SK-N-SH (cell line): Measurements from ENCODE around the gene SHMT2. TPM values are rescaled to one million over a fixed set of nuclear protein-coding genes. Genes with fewer than 3 reads are reported as not detected.

Experiments used
- CTCF ChIA-PET: fragments of 300-600, 350-600 bp; formaldehyde crosslinking; extraction: SDS; loops from one replicate; lab custom pipeline; 2021; lab: Yijun Ruan, JAX
- POLR2A ChIA-PET: fragments of 350-600 bp; sonication (Branson Sonifier 250); formaldehyde crosslinking; extraction: SDS; loops from one replicate; lab custom pipeline; 2020; ENCODE audit warnings: antibody characterized with exemption, inconsistent platforms; lab: Yijun Ruan, JAX
- DNase-seq: peaks from one replicate; pipeline ENCODE4 v3.0.0; 2012
- H2AFZ ChIP-seq: fragments of 200-600 bp; sonication (generic); 2 replicates; pipeline ENCODE4 v1.8.1; 2016; ENCODE audit warnings: antibody characterized with exemption, mild to moderate bottlenecking, low read depth
- H3F3A ChIP-seq: fragments of 200-600 bp; sonication (generic); replicated peaks from 2 replicates; pipeline ENCODE3; 2016; ENCODE audit warnings: antibody characterized with exemption, mild to moderate bottlenecking; ENCODE audit not compliant: insufficient read depth
- H3K27ac ChIP-seq, 2 experiments: fragments of 200-500 bp in 1 of 2; fragments of 200-600 bp in 1 of 2; sonication (Bioruptor generic) in 1 of 2; sonication (generic), shearing (Covaris generic) in 1 of 2; 2 replicates each; pipeline versions ENCODE4 v1.5.1 to v1.6.1; 2014 to 2016; ENCODE audit warnings: low read depth in 2 of 2, inconsistent platforms in 1 of 2, low read length in 1 of 2, mild to moderate bottlenecking in 1 of 2, mixed read lengths in 1 of 2
- H3K27me3 ChIP-seq: fragments of 200-600 bp; sonication (generic), shearing (Covaris generic); 2 replicates; pipeline ENCODE4 v1.6.1; 2016; ENCODE audit warnings: mixed run types; ENCODE audit not compliant: insufficient read depth
- H3K36me3 ChIP-seq, 2 experiments: fragments of 200-500 bp in 1 of 2; fragments of 200-600 bp in 1 of 2; sonication (Bioruptor generic) in 1 of 2; sonication (generic) in 1 of 2; replicated peaks in 1 of 2; 2 replicates each; pipeline versions ENCODE3 to v1.5.1; 2014 to 2016; ENCODE audit warnings: low read length in 1 of 2, mild to moderate bottlenecking in 1 of 2; ENCODE audit not compliant: insufficient read depth in 2 of 2, control insufficient read depth in 1 of 2
- H3K4me1 ChIP-seq, 2 experiments: fragments of 200-500 bp in 1 of 2; fragments of 200-600 bp in 1 of 2; sonication (Bioruptor generic) in 1 of 2; sonication (generic), shearing (Covaris generic) in 1 of 2; 2 replicates each; pipeline versions ENCODE4 v1.5.1 to v1.6.1; 2014 to 2016; ENCODE audit warnings: low read depth in 1 of 2, low read length in 1 of 2, mixed run types in 1 of 2; ENCODE audit not compliant: insufficient read depth in 2 of 2, control insufficient read depth in 1 of 2
- H3K4me2 ChIP-seq: fragments of 200-600 bp; sonication (generic), shearing (Covaris generic); 2 replicates; pipeline ENCODE4 v1.6.1; 2017; ENCODE audit warnings: mixed run types
- H3K4me3 ChIP-seq, 2 experiments: fragments of 200-500 bp in 1 of 2; fragments of 200-600 bp in 1 of 2; sonication (Bioruptor generic) in 1 of 2; sonication (generic), shearing (Covaris generic) in 1 of 2; 2 replicates each; pipeline versions ENCODE4 v1.5.1 to v1.8.1; 2014 to 2016; ENCODE audit warnings: low read depth in 2 of 2, inconsistent platforms in 1 of 2, low read length in 1 of 2, mild to moderate bottlenecking in 1 of 2, mixed read lengths in 1 of 2, moderate library complexity in 1 of 2
- H3K79me2 ChIP-seq: fragments of 200-600 bp; sonication (generic); 2 replicates; pipeline ENCODE4 v1.8.1; 2017; ENCODE audit warnings: mild to moderate bottlenecking; ENCODE audit not compliant: insufficient read depth
- H3K9ac ChIP-seq: fragments of 200-600 bp; sonication (generic); 2 replicates; pipeline ENCODE4 v1.6.1; 2017; ENCODE audit warnings: mixed run types
- H3K9me2 ChIP-seq: fragments of 200-600 bp; sonication (generic); 2 replicates; pipeline ENCODE4 v1.6.1; 2017; ENCODE audit warnings: mixed run types
- H3K9me3 ChIP-seq: fragments of 200-600 bp; sonication (generic); 2 replicates; pipeline ENCODE4 v1.6.1; 2017; ENCODE audit warnings: mixed run types, mild to moderate bottlenecking, moderate library complexity
- H4K20me1 ChIP-seq: fragments of 200-600 bp; sonication (generic); 2 replicates; pipeline ENCODE4 v1.6.1; 2017; ENCODE audit warnings: mild to moderate bottlenecking, mixed run types; ENCODE audit not compliant: insufficient read depth
- ELF1 ChIP-seq: IDR thresholded peaks from 2 replicates; pipeline ENCODE4 v1.4.0; 2012
- EP300 ChIP-seq, 2 experiments: IDR thresholded peaks; 2 replicates each; pipeline versions ENCODE4 v1.4.0 to v1.6.1; 2012; ENCODE audit warnings: borderline replicate concordance in 1 of 2, low read depth in 1 of 2, low read length in 1 of 2
- FOXJ3 ChIP-seq: sonication (generic); formaldehyde crosslinking; IDR thresholded peaks from 2 replicates; pipeline ENCODE4 v1.5.1; 2020; ENCODE audit warnings: mild to moderate bottlenecking, missing genetic modification reagents
- GABPA ChIP-seq: IDR thresholded peaks from 2 replicates; pipeline ENCODE4 v1.4.0; 2012; ENCODE audit warnings: low read depth, mild to moderate bottlenecking
- MEF2A ChIP-seq: IDR thresholded peaks from 2 replicates; pipeline ENCODE4 v1.4.0; 2012; ENCODE audit warnings: low read depth, borderline replicate concordance
- RAD21 ChIP-seq: IDR thresholded peaks from 2 replicates; pipeline ENCODE4 v1.6.1; 2012; ENCODE audit warnings: mild to moderate bottlenecking, low read length
- RCOR1 ChIP-seq: fragments of 150-350 bp; IDR thresholded peaks from 2 replicates; pipeline ENCODE4 v1.6.1; 2017; ENCODE audit warnings: antibody characterized with exemption, low read length
- TEAD4 ChIP-seq: IDR thresholded peaks from 2 replicates; pipeline ENCODE4 v1.4.0; 2012; ENCODE audit warnings: mild to moderate bottlenecking, borderline replicate concordance; ENCODE audit not compliant: insufficient read depth
- YY1 ChIP-seq: IDR thresholded peaks from 2 replicates; pipeline ENCODE4 v1.4.0; 2012; ENCODE audit warnings: low read depth, mild to moderate bottlenecking
- WGBS: methylation state at CpG from one replicate; pipeline ENCODE4 v1.1.6; 2017; ENCODE audit warnings: low lambda C conversion rate; 5-methylcytosine and 5-hydroxymethylcytosine counted together
- polyA plus RNA-seq, 3 experiments: library from polyadenylated mRNA; depleted of rRNA; stranded (reverse); fragments of >200 nt; gene quantifications; 2 replicates each; pipeline ENCODE4 v1.2.3, GENCODE V29; 2012
- TF ChIP-seq, protein P1 (sequence below): IDR thresholded peaks from 2 replicates; pipeline ENCODE4 v1.4.0; 2012; ENCODE audit warnings: low read depth
- TF ChIP-seq, protein P2 (sequence below): fragments of 200-600 bp; sonication (generic); IDR thresholded peaks from 2 replicates; pipeline ENCODE4 v1.6.1; 2017; ENCODE audit warnings: antibody characterized with exemption, mild to moderate bottlenecking, moderate library complexity
- TF ChIP-seq, protein P3 (sequence below): IDR thresholded peaks from 2 replicates; pipeline ENCODE4; 2012

Gene SHMT2
- polyA plus RNA-seq, 1 of the 3 experiments (the other 2 are of a cell fraction) = 204 TPM

GRCh38 chr12:57243521-57244311, 14.2 kb downstream of the SHMT2 start:
- no peak overlapping the region for H3K9ac ChIP-seq

DNA sequence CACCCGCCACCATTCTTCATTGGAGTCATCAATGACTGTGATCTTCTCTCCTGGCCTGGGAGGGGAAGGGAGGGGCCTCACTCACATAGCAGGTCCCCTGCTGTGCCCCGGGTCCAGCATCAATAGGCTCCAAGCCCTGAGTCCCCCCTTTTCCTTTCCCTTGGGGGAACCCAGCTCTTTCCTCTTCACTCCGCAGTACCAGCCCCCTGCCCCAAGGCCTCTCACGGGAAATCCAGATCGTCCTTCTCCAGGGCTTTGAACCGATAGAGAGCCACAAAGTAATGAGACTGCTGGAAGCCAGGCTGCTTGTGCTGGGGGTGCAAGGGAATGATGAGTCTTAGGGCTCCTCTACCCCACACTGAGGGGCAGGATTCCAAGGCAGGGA, 14.8 kb downstream of the SHMT2 start:
- Histone ChIP-seq H3K4me3 (no peak overlapping the region), H3K4me2 (no peak overlapping the region), H3K9me3 (no peaks in the 10 kb centered on the region), H3K4me1 (peaks cover 23 to 35% of the 10 kb centered on the region in 2 experiments; a peak in 2 of 4 replicates), H3K79me2 (no peaks in the 10 kb centered on the region), H2AFZ (no peak overlapping the region), H3K36me3 (peaks cover 0 to 3% of the 10 kb centered on the region in 2 experiments), H3F3A (peaks cover 8% of the 10 kb centered on the region), H3K27me3 (peaks cover 19% of the 10 kb centered on the region; the same call in 1 of the 2 replicates), H3K9me2 (no peaks in the 10 kb centered on the region), H3K9ac (no peak overlapping the region), H3K27ac (no peak overlapping the region), H4K20me1 (no peaks in the 10 kb centered on the region)
- ChIA-PET POLR2A (interaction anchor here (0.6 kb wide), 1 partner anchor 266 kb away, joined by 3 read pairs; no protein-coding TSS in a partner anchor), CTCF (interaction anchor here (1.1 to 31.5 kb wide), 10 partner anchors 8 to 216 kb away, joined by 4 to 937 read pairs (median 76); partner anchors contain the start of genes GLI1, INHBE, NXPH4 and SHMT2)
- no peak for DNase-seq
- WGBS = 92% methylated on average over 6 of the region's 6 CpGs
- no peak for TF ChIP-seq EP300 (IDR thresholded peaks at IDR 0.05; ENCODE audit: borderline replicate concordance in 1 of 2, low read depth in 1 of 2, low read length in 1 of 2)
- TF ChIP-seq ELF1 = no peak
- no peak for TF ChIP-seq RAD21
- TF ChIP-seq, protein P1, sequence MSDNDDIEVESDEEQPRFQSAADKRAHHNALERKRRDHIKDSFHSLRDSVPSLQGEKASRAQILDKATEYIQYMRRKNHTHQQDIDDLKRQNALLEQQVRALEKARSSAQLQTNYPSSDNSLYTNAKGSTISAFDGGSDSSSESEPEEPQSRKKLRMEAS = no peak
- no peak for TF ChIP-seq RCOR1
- no peak for TF ChIP-seq GABPA
- no peak for TF ChIP-seq TEAD4
- no peak for TF ChIP-seq FOXJ3 (CRISPR knock-in tag)
- TF ChIP-seq, protein P2, sequence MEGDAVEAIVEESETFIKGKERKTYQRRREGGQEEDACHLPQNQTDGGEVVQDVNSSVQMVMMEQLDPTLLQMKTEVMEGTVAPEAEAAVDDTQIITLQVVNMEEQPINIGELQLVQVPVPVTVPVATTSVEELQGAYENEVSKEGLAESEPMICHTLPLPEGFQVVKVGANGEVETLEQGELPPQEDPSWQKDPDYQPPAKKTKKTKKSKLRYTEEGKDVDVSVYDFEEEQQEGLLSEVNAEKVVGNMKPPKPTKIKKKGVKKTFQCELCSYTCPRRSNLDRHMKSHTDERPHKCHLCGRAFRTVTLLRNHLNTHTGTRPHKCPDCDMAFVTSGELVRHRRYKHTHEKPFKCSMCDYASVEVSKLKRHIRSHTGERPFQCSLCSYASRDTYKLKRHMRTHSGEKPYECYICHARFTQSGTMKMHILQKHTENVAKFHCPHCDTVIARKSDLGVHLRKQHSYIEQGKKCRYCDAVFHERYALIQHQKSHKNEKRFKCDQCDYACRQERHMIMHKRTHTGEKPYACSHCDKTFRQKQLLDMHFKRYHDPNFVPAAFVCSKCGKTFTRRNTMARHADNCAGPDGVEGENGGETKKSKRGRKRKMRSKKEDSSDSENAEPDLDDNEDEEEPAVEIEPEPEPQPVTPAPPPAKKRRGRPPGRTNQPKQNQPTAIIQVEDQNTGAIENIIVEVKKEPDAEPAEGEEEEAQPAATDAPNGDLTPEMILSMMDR = no peak
- TF ChIP-seq, protein P3, sequence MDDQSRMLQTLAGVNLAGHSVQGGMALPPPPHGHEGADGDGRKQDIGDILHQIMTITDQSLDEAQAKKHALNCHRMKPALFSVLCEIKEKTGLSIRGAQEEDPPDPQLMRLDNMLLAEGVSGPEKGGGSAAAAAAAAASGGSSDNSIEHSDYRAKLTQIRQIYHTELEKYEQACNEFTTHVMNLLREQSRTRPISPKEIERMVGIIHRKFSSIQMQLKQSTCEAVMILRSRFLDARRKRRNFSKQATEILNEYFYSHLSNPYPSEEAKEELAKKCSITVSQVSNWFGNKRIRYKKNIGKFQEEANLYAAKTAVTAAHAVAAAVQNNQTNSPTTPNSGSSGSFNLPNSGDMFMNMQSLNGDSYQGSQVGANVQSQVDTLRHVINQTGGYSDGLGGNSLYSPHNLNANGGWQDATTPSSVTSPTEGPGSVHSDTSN = no peak

More at GRCh38 chr12:57243521-57244311, 14.2 kb downstream of the SHMT2 start:
- CTCF ChIA-PET = interaction anchor here (0.7 to 31.5 kb wide), 24 partner anchors 9 to 247 kb away, joined by 3 to 937 read pairs (median 9); partner anchors contain the start of genes GLI1, INHBE, MYO1A and NXPH4
- no peaks in the 10 kb centered on the region for H4K20me1 ChIP-seq
- peaks cover 23 to 39% of the 10 kb centered on the region in 2 experiments; a peak in 2 of 4 replicates for H3K4me1 ChIP-seq
- no peaks in the 10 kb centered on the region for H3K9me2 ChIP-seq
- peaks cover 0 to 3% of the 10 kb centered on the region in 2 experiments for H3K36me3 ChIP-seq
- H3K79me2 ChIP-seq = no peaks in the 10 kb centered on the region
- TF ChIP-seq, protein P2 = peak; percentile 55
- TF ChIP-seq MEF2A (no peak), YY1 (no peak), RAD21 (peak; percentile 37)
- TF ChIP-seq, all 33 proteins: peak for 2
- Histone ChIP-seq H3F3A (peaks cover 11% of the 10 kb centered on the region), H3K9me3 (no peaks in the 10 kb centered on the region), H3K27ac (no peak overlapping the region), H3K4me2 (peak overlapping the region; percentile 96), H3K4me3 (peak overlapping the region; percentile 21 to 60; a peak in 2 of 4 replicates), H3K27me3 (peaks cover 19% of the 10 kb centered on the region; the same call in 1 of the 2 replicates), H2AFZ (no peak overlapping the region)
- 64% methylated on average over 40 of the region's 41 CpGs for WGBS
- POLR2A ChIA-PET = no interaction called here
- DNase-seq = peak; percentile 67
